Endothelial cell of umbilical vein (primary cell): ENCODE measurements around the gene LRP11.

Experiments used
- FOS ChIP-seq: IDR thresholded peaks from 2 replicates; pipeline ENCODE4 v1.6.1; 2011; ENCODE audit warnings: mild to moderate bottlenecking, low read length, moderate library complexity, borderline replicate concordance; ENCODE audit not compliant: insufficient read depth
- POLR2A ChIP-seq: IDR thresholded peaks from 2 replicates; pipeline ENCODE4 v1.6.1; 2012; ENCODE audit warnings: low read depth, mild to moderate bottlenecking, control low read depth, low read length
- TF ChIP-seq, protein P1 (sequence below), 2 donors: IDR thresholded peaks; 1 replicate in 1 of 2; 2 replicates in 1 of 2; pipeline ENCODE4 v1.5.1; 2011; ENCODE audit warnings: low read length in 2 of 2, mild to moderate bottlenecking in 2 of 2, moderate library complexity in 2 of 2, control low read depth in 1 of 2, inconsistent platforms in 1 of 2, low read depth in 1 of 2; ENCODE audit not compliant: insufficient read depth in 1 of 2; ENCODE audit errors: extremely low read depth in 1 of 2

- TF ChIP-seq, protein P1, sequence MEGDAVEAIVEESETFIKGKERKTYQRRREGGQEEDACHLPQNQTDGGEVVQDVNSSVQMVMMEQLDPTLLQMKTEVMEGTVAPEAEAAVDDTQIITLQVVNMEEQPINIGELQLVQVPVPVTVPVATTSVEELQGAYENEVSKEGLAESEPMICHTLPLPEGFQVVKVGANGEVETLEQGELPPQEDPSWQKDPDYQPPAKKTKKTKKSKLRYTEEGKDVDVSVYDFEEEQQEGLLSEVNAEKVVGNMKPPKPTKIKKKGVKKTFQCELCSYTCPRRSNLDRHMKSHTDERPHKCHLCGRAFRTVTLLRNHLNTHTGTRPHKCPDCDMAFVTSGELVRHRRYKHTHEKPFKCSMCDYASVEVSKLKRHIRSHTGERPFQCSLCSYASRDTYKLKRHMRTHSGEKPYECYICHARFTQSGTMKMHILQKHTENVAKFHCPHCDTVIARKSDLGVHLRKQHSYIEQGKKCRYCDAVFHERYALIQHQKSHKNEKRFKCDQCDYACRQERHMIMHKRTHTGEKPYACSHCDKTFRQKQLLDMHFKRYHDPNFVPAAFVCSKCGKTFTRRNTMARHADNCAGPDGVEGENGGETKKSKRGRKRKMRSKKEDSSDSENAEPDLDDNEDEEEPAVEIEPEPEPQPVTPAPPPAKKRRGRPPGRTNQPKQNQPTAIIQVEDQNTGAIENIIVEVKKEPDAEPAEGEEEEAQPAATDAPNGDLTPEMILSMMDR (IDR thresholded peaks at IDR 0.05; ENCODE audit: extremely low read depth in 1 of 2, insufficient read depth in 1 of 2, low read depth in 1 of 2, low read length in 2 of 2): no peak
- TF ChIP-seq POLR2A: peak; percentile 36
- TF ChIP-seq FOS: no peak
These were observed at the start of gene LRP11 for GRCh38 chr6:149863698-149864577.
